Mucosa of rectum (tissue), 2 donors: Measurements from ENCODE around the gene SH3BP1.
"Not testable (repeated sequence)": the region's sequence is repeated elsewhere in the genome, so short reads cannot be mapped to it uniquely, and the experiment has no call there.

Source experiments
- H3K27ac ChIP-seq, 2 donors: one replicate each; pipeline ENCODE4 v1.7.0; 2013; ENCODE audit warnings: inconsistent platforms in 2 of 2, low read depth in 2 of 2, low read length in 2 of 2
- H3K27me3 ChIP-seq, 2 donors: one replicate each; pipeline ENCODE4 v1.7.0; 2013; ENCODE audit warnings: low read length in 2 of 2; ENCODE audit not compliant: control insufficient read depth in 2 of 2, insufficient read depth in 2 of 2
- H3K36me3 ChIP-seq, 2 donors: one replicate each; pipeline ENCODE4 v1.7.0; 2013; ENCODE audit warnings: low read length in 2 of 2; ENCODE audit not compliant: control insufficient read depth in 2 of 2, insufficient read depth in 2 of 2
- H3K4me1 ChIP-seq, 2 donors: one replicate each; pipeline ENCODE4 v1.7.0; 2013; ENCODE audit warnings: low read length in 2 of 2, mild to moderate bottlenecking in 1 of 2; ENCODE audit not compliant: control insufficient read depth in 2 of 2, insufficient read depth in 2 of 2
- H3K4me3 ChIP-seq, 2 donors: one replicate each; pipeline ENCODE4 v1.7.0; 2013; ENCODE audit warnings: low read length in 2 of 2
- H3K9ac ChIP-seq, 2 donors: one replicate each; pipeline ENCODE4 v1.7.0; 2013; ENCODE audit warnings: low read length in 2 of 2, low read depth in 1 of 2, mild to moderate bottlenecking in 1 of 2
- H3K9me3 ChIP-seq, 2 donors: one replicate each; pipeline ENCODE4 v1.7.0; 2013; ENCODE audit warnings: low read length in 2 of 2; ENCODE audit not compliant: control insufficient read depth in 2 of 2
- donor health status: healthy.
- donor health status: Normal muscosa, but diverticular disease.

The SH3BP1 gene

DNA sequence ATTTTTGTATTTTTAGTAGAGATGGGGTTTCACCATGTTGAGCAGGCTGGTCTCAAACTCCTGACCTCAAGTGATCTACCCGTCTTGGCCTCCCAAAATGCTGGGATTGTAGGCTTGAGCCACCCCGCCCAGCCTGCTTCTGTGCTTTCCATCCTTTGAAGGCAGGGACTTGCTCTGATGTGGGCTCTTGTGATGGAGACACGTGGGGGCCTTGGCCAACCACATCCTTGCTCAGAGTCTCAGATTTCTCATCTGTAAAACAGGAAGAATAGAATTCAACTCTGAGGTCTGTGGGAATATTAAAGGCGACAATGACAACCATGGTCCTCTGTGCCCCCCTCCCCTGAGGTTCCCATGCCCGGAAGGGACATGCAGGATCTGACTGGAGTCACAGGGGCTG is 34.6 kb upstream of the SH3BP1 start:
- H3K4me3 ChIP-seq: no peak overlapping the region
- H3K4me1 ChIP-seq: peaks cover 19 to 27% of the 10 kb centered on the region in 2 donors
- no peak overlapping the region for H3K9ac ChIP-seq
- H3K27ac ChIP-seq: no peak overlapping the region
- H3K36me3 ChIP-seq: no peaks in the 10 kb centered on the region
- no peaks in the 10 kb centered on the region for H3K9me3 ChIP-seq
- no peaks in the 10 kb centered on the region for H3K27me3 ChIP-seq

- H3K36me3 ChIP-seq: no peaks in the 10 kb centered on the region
- peak overlapping the region; percentile 76 to 79 for H3K4me3 ChIP-seq
- H3K4me1 ChIP-seq: peaks cover 20 to 36% of the 10 kb centered on the region in 2 donors
- peak overlapping the region; percentile 95 for H3K27ac ChIP-seq
- H3K9ac ChIP-seq: peak overlapping the region; percentile 43 to 61
- H3K27me3 ChIP-seq: no peaks in the 10 kb centered on the region
- no peaks in the 10 kb centered on the region for H3K9me3 ChIP-seq
These were observed 32.2 kb upstream of the SH3BP1 start for GRCh38 chr22:37607010-37607934.

DNA sequence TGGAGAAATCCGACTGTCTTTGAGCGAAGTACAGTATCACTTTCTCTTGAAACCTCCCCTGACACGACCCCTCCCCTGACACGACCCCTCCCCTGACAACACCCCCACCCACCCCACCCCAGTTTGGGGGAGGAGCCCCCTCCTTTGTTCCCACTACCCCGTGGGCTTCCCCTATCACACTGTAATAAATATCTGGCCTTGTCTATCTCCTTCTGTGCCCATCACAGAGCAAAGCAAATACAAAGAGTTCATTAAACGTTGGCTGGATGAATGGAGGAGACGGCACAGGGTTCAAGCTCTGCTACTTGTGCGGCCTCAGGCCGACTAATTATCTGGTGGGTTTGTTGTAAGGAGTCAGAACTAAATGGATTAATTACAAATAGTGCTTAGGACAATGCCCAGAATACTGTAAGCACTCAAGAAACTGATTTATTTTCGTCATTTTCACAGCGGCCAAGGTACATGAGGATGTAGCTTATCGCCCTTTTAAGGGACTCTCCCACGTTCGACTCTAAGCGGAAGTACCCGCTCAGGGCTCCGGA is 31.5 kb upstream of the SH3BP1 start:
- peaks cover 20 to 34% of the 10 kb centered on the region in 2 donors for H3K4me1 ChIP-seq
- no peaks in the 10 kb centered on the region for H3K27me3 ChIP-seq
- peak overlapping the region; percentile 76 to 79 for H3K4me3 ChIP-seq
- peak overlapping the region; percentile 49 to 82 for H3K9ac ChIP-seq
- H3K27ac ChIP-seq: peak overlapping the region; percentile 95
- H3K36me3 ChIP-seq: no peaks in the 10 kb centered on the region
- H3K9me3 ChIP-seq: no peaks in the 10 kb centered on the region

- H3K27ac ChIP-seq: peak within 1 kb of the TSS; percentile 95
- no peaks in the 10 kb centered on the region for H3K9me3 ChIP-seq
- peaks cover 20 to 34% of the 10 kb centered on the region in 2 donors for H3K4me1 ChIP-seq
- peak within 1 kb of the TSS; percentile 82 to 83 for H3K9ac ChIP-seq
- no peaks in the 10 kb centered on the region for H3K27me3 ChIP-seq
- peak within 1 kb of the TSS; percentile 76 to 90 for H3K4me3 ChIP-seq
- no peaks in the 10 kb centered on the region for H3K36me3 ChIP-seq
These were observed 30.8 kb upstream of the SH3BP1 start, which contains the start of gene GGA1 for GRCh38 chr22:37608477-37609239. Gene GGA1, plus strand, starts transcription at chr22:37608834. Its CDS starts 27 bp downstream, at chr22:37608861.

GRCh38 chr22:37609240-37610152 is 30.0 kb upstream of the SH3BP1 start:
- H3K27me3 ChIP-seq: no peaks in the 10 kb centered on the region
- no peaks in the 10 kb centered on the region for H3K9me3 ChIP-seq
- peak overlapping the region; percentile 71 to 90 for H3K4me3 ChIP-seq
- peaks cover 5% of the 10 kb centered on the region in 2 donors for H3K36me3 ChIP-seq
- H3K27ac ChIP-seq: peak overlapping the region; percentile 95
- peaks cover 20 to 34% of the 10 kb centered on the region in 2 donors for H3K4me1 ChIP-seq
- peak overlapping the region; percentile 82 to 83 for H3K9ac ChIP-seq

- Histone ChIP-seq H3K9ac (peak overlapping the region; percentile 82 to 83), H3K4me3 (peak overlapping the region; percentile 71 to 90), H3K4me1 (peaks cover 20 to 34% of the 10 kb centered on the region in 2 donors), H3K27ac (peak overlapping the region; percentile 95)
- H3K27me3 ChIP-seq, H3K36me3 ChIP-seq, H3K9me3 ChIP-seq: not testable (repeated sequence)
These were observed 29.4 kb upstream of the SH3BP1 start for GRCh38 chr22:37610153-37610475.

DNA sequence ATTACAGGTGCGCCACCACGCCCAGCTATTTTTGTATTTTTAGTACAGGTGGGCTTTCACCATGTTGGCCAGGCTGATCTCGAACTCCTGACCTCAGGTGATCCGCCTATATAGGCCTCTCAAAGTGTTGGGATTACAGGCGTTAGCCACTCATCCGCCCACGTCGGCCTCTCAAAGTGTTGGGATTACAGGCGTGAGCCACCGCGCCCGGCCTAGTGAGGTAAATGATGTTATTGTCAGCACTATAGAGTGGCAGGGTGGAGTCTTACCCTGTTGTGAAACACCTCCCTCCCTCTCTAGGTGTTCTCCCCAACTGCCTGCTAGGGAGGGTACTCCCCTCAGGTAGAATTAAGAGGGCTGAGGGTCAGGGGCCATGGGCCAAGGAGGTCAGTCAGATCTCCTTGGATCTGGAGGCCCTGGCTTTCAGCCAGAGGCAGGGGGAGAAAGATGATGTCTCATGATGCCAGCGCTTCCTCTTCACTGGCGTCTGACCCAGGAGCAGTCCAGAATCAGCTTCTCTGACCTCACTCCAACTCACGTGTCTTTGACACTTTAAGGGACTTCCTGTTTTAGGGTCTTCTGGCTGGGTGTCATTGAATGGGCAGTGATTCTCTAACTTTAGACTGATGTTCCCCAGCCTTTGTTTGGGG is 28.9 kb upstream of the SH3BP1 start:
- H3K27ac ChIP-seq: peak overlapping the region; percentile 95
- H3K36me3 ChIP-seq: peaks cover 5 to 6% of the 10 kb centered on the region in 2 donors
- H3K4me1 ChIP-seq: peaks cover 16 to 30% of the 10 kb centered on the region in 2 donors
- no peaks in the 10 kb centered on the region for H3K9me3 ChIP-seq
- H3K4me3 ChIP-seq: peak overlapping the region in 1 of 2 donors; percentile 90
- no peaks in the 10 kb centered on the region for H3K27me3 ChIP-seq
- H3K9ac ChIP-seq: peak overlapping the region in 1 of 2 donors; percentile 33

GRCh38 chr22:37611207-37611606 is 28.3 kb upstream of the SH3BP1 start:
- H3K9me3 ChIP-seq: no peaks in the 10 kb centered on the region
- H3K27me3 ChIP-seq: no peaks in the 10 kb centered on the region
- H3K36me3 ChIP-seq: peaks cover 8 to 9% of the 10 kb centered on the region in 2 donors
- H3K4me1 ChIP-seq: peaks cover 16 to 30% of the 10 kb centered on the region in 2 donors
- H3K27ac ChIP-seq: peak overlapping the region in 1 of 2 donors; percentile 17
- H3K9ac ChIP-seq: no peak overlapping the region
- no peak overlapping the region for H3K4me3 ChIP-seq
